ENCODE measurements around the gene MARF1. TPM values are rescaled to one million over a fixed set of nuclear protein-coding genes. Genes with fewer than 3 reads are reported as not detected.
"Not testable (repeated sequence)": the region's sequence is repeated elsewhere in the genome, so short reads cannot be mapped to it uniquely, and the experiment has no call there.

Gene MARF1
- total RNA-seq, 1 donor from 2014 or later, result 13.4 TPM

DNA sequence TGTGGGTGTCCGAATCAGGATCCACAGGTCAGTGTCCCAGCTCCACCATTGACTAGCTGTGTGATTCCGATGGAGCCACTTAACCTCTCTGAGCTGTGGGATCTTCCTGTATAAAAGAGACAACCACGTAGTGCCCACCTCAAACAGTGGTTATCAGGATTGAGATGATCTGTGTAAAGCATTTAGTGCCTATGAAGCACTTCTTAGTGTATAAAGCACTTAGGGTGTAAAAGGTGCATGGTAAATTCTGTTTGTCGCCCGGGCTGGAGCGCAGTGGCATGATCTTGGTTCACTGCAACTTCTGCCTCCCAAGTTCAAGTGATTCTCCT, 95.2 kb downstream of the MARF1 start:
- no peak overlapping the region for H3K9ac ChIP-seq
- Mint-ChIP-seq H3K4me1 (peaks cover 16% of the 10 kb centered on the region), H3K9me3 (peaks cover 14% of the 10 kb centered on the region), H3K36me3 (peaks cover 4% of the 10 kb centered on the region), H3K27me3 (ENCODE audit: insufficient read depth, low read depth) (no peaks in the 10 kb centered on the region), H3K4me3 (no peak overlapping the region), H3K27ac (no peak overlapping the region)
- peaks cover 7% of the 10 kb centered on the region for H4K20me1 ChIP-seq (ENCODE audit: low read depth)
- H3K9me3 ChIP-seq (ENCODE audit: low read depth), result no peaks in the 10 kb centered on the region
- no peak overlapping the region for H3K4me3 ChIP-seq
- H2AFZ ChIP-seq (replicated peaks), result no peak overlapping the region
- no peak for TF ChIP-seq EZH2 (IDR thresholded peaks at IDR 0.05)
- TF ChIP-seq, protein P1, sequence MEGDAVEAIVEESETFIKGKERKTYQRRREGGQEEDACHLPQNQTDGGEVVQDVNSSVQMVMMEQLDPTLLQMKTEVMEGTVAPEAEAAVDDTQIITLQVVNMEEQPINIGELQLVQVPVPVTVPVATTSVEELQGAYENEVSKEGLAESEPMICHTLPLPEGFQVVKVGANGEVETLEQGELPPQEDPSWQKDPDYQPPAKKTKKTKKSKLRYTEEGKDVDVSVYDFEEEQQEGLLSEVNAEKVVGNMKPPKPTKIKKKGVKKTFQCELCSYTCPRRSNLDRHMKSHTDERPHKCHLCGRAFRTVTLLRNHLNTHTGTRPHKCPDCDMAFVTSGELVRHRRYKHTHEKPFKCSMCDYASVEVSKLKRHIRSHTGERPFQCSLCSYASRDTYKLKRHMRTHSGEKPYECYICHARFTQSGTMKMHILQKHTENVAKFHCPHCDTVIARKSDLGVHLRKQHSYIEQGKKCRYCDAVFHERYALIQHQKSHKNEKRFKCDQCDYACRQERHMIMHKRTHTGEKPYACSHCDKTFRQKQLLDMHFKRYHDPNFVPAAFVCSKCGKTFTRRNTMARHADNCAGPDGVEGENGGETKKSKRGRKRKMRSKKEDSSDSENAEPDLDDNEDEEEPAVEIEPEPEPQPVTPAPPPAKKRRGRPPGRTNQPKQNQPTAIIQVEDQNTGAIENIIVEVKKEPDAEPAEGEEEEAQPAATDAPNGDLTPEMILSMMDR (IDR thresholded peaks at IDR 0.05), result no peak
- no peak for TF ChIP-seq EZH2phosphoT487 (IDR thresholded peaks at IDR 0.05)
- H3F3A ChIP-seq (ENCODE audit: low read depth), result peaks cover 5% of the 10 kb centered on the region
- H3K4me2 ChIP-seq, result no peak overlapping the region
- H3K4me1 ChIP-seq, result peaks cover 7% of the 10 kb centered on the region
- H3K27me3 ChIP-seq, result no peaks in the 10 kb centered on the region
- no peak for DNase-seq (ENCODE audit: low spot score)
- H3K36me3 ChIP-seq, result no peaks in the 10 kb centered on the region
- no peaks in the 10 kb centered on the region for H3K79me2 ChIP-seq (ENCODE audit: low read depth)
- H3K27ac ChIP-seq, result no peak overlapping the region

- peaks cover 17% of the 10 kb centered on the region for H3K4me1 Mint-ChIP-seq
- not testable (repeated sequence) for H3F3A ChIP-seq (ENCODE audit: low read depth); H3K4me2 ChIP-seq; H4K20me1 ChIP-seq (ENCODE audit: low read depth); H3K9me3 ChIP-seq (ENCODE audit: low read depth); H3K27ac Mint-ChIP-seq; H3K9ac ChIP-seq; H3K4me1 ChIP-seq; H3K4me3 ChIP-seq; H3K79me2 ChIP-seq (ENCODE audit: low read depth); H3K36me3 Mint-ChIP-seq; H3K27me3 ChIP-seq; H3K27me3 Mint-ChIP-seq (ENCODE audit: insufficient read depth, low read depth); H3K27ac ChIP-seq; H3K36me3 ChIP-seq; DNase-seq (ENCODE audit: low spot score); H3K4me3 Mint-ChIP-seq; H2AFZ ChIP-seq (replicated peaks)
- H3K9me3 Mint-ChIP-seq, result peaks cover 19% of the 10 kb centered on the region
Observed at GRCh38 chr16:15547072-15547767, 95.7 kb downstream of the MARF1 start.

GRCh38 chr16:15545544-15545943, 97.4 kb downstream of the MARF1 start:
- Histone ChIP-seq H2AFZ (replicated peaks) (no peak overlapping the region), H3K9ac (no peak overlapping the region), H3K4me1 (no peaks in the 10 kb centered on the region), H3K4me3 (no peak overlapping the region), H3K9me3 (ENCODE audit: low read depth) (no peaks in the 10 kb centered on the region), H3K79me2 (ENCODE audit: low read depth) (no peaks in the 10 kb centered on the region), H3F3A (ENCODE audit: low read depth) (no peaks in the 10 kb centered on the region), H3K27ac (no peak overlapping the region), H3K36me3 (no peaks in the 10 kb centered on the region), H3K4me2 (no peak overlapping the region), H4K20me1 (ENCODE audit: low read depth) (no peaks in the 10 kb centered on the region), H3K27me3 (no peaks in the 10 kb centered on the region)
- TF ChIP-seq, protein P1 (IDR thresholded peaks at IDR 0.05), result no peak
- TF ChIP-seq EZH2 (IDR thresholded peaks at IDR 0.05) (no peak), EZH2phosphoT487 (IDR thresholded peaks at IDR 0.05) (no peak)
- H3K4me3 Mint-ChIP-seq, result no peak overlapping the region
- peaks cover 19% of the 10 kb centered on the region for H3K9me3 Mint-ChIP-seq
- no peak for DNase-seq (ENCODE audit: low spot score)
- no peak overlapping the region for H3K27ac Mint-ChIP-seq
- H3K36me3 Mint-ChIP-seq, result peaks cover 5% of the 10 kb centered on the region
- H3K4me1 Mint-ChIP-seq, result peaks cover 17% of the 10 kb centered on the region
- no peaks in the 10 kb centered on the region for H3K27me3 Mint-ChIP-seq (ENCODE audit: insufficient read depth, low read depth)

DNA sequence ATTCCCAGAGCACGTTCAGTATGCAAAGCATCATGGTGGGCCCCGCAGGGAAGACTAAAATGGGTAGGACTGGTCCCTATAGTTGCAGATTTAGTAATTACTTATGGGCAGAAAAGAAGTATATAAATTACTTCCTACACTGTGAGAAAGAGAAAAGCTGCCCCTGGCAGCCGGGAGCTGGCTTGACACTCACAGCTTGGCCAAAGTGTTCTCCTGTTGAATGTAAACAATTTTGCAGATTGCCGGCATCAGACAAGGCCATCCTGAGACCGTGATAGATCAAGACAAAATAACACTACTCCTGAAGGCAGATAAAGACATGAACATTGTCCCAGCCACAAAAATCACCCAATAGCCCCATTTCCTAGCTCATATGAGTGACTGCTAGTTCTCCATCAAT, 98.5 kb downstream of the MARF1 start:
- no peaks in the 10 kb centered on the region for H3K4me1 ChIP-seq
- no peak overlapping the region for H3K9ac ChIP-seq
- no peak for TF ChIP-seq EZH2 (IDR thresholded peaks at IDR 0.05)
- TF ChIP-seq, protein P1 (IDR thresholded peaks at IDR 0.05), result no peak
- no peak for TF ChIP-seq EZH2phosphoT487 (IDR thresholded peaks at IDR 0.05)
- H3K36me3 ChIP-seq, result no peaks in the 10 kb centered on the region
- no peak overlapping the region for H3K4me3 Mint-ChIP-seq
- no peak overlapping the region for H2AFZ ChIP-seq (replicated peaks)
- peaks cover 5% of the 10 kb centered on the region for H3K36me3 Mint-ChIP-seq
- no peaks in the 10 kb centered on the region for H3K79me2 ChIP-seq (ENCODE audit: low read depth)
- peaks cover 19% of the 10 kb centered on the region for H3K4me1 Mint-ChIP-seq
- no peak for DNase-seq (ENCODE audit: low spot score)
- no peaks in the 10 kb centered on the region for H3K27me3 ChIP-seq
- H3K4me3 ChIP-seq, result no peak overlapping the region
- H3K9me3 ChIP-seq (ENCODE audit: low read depth), result no peaks in the 10 kb centered on the region
- H3K27me3 Mint-ChIP-seq (ENCODE audit: insufficient read depth, low read depth), result no peaks in the 10 kb centered on the region
- no peaks in the 10 kb centered on the region for H3F3A ChIP-seq (ENCODE audit: low read depth)
- no peak overlapping the region for H3K4me2 ChIP-seq
- no peak overlapping the region for H3K27ac Mint-ChIP-seq
- no peaks in the 10 kb centered on the region for H4K20me1 ChIP-seq (ENCODE audit: low read depth)
- no peak overlapping the region for H3K27ac ChIP-seq
- peaks cover 19% of the 10 kb centered on the region for H3K9me3 Mint-ChIP-seq

Data from neural progenitor cell (in vitro differentiated cells).